HCT116 (cell line): Measurements from ENCODE around the gene GNB5. TPM values are rescaled to one million over a fixed set of nuclear protein-coding genes. Genes with fewer than 3 reads are reported as not detected.

ENCODE experiments used
- ATAC-seq: fragments of 200-7000 bp; cut with Tn5 transposase; 2 replicates; pipeline ENCODE4 v1.9.1; 2020; ENCODE audit warnings: mild to moderate bottlenecking, moderate library complexity
- BruUV-seq: library from RNA; stranded (reverse); fragments of 400-500 nt; replicated peaks from 2 replicates; lab custom pipeline; 2021; lab: Mats Ljungman, UMichigan
- CTCF ChIA-PET: fragments of 300-600 bp; sonication (Branson Sonifier 250); formaldehyde crosslinking; loops from one replicate; lab custom pipeline; 2021; ENCODE audit warnings: antibody characterized with exemption; lab: Charles Lee
- POLR2A ChIA-PET: fragments of 300-600, 350-600 bp; sonication (Branson Sonifier 250); formaldehyde crosslinking; loops from one replicate; lab custom pipeline; 2021; ENCODE audit warnings: antibody characterized with exemption; lab: Charles Lee
- RAD21 ChIA-PET, 2 experiments: fragments of 300-600 bp; sonication (Branson Sonifier 250); formaldehyde crosslinking; loops; one replicate each; lab custom pipeline; 2023; ENCODE audit warnings: low total read pairs in 2 of 2; ENCODE audit not compliant: uncharacterized antibody in 2 of 2, unreplicated experiment in 2 of 2, low non-redundant PET in 1 of 2; lab: Charles Lee
- DNase-seq: peaks from one replicate; pipeline ENCODE4 v3.0.0-alpha.2; 2010; ENCODE audit warnings: low read depth, low spot score
- H2AFZ ChIP-seq: fragments of 200-600 bp; shearing (Covaris generic), sonication (generic); 2 replicates; pipeline ENCODE4 v1.6.1; 2017; ENCODE audit warnings: low read depth, mixed run types, mixed read lengths, antibody characterized with exemption, low read length; ENCODE audit not compliant: poor library complexity, severe bottlenecking
- H3K27ac ChIP-seq: 2 replicates; pipeline ENCODE4 v1.5.1; 2012; ENCODE audit warnings: low read depth, low read length
- H3K27me3 ChIP-seq: fragments of 200-600 bp; sonication (generic); 2 replicates; pipeline ENCODE4 v1.6.1; 2016; ENCODE audit warnings: mixed run types, low read length, mixed read lengths; ENCODE audit not compliant: insufficient read depth
- H3K36me3 ChIP-seq, 2 experiments: fragments of 200-500 bp in 1 of 2; fragments of 200-600 bp in 1 of 2; sonication (Bioruptor generic) in 1 of 2; sonication (generic) in 1 of 2; 2 replicates each; pipeline versions ENCODE4 v1.5.1 to v1.6.1; 2014 to 2016; ENCODE audit warnings: low read length in 2 of 2, inconsistent platforms in 1 of 2, mixed read lengths in 1 of 2, mixed run types in 1 of 2; ENCODE audit not compliant: insufficient read depth in 2 of 2, control insufficient read depth in 1 of 2
- H3K4me1 ChIP-seq, 2 experiments: fragments of 200-600 bp in 1 of 2; sonication (generic) in 1 of 2; 2 replicates each; pipeline versions ENCODE4 v1.5.1 to v1.6.1; 2012 to 2017; ENCODE audit warnings: low read length in 2 of 2, inconsistent platforms in 1 of 2, mild to moderate bottlenecking in 1 of 2, mixed read lengths in 1 of 2, mixed run types in 1 of 2, moderate library complexity in 1 of 2; ENCODE audit not compliant: insufficient read depth in 2 of 2, control insufficient read depth in 1 of 2
- H3K4me2 ChIP-seq: fragments of 200-600 bp; sonication (generic); 2 replicates; pipeline ENCODE4 v1.6.1; 2017; ENCODE audit warnings: mixed run types, low read length, mixed read lengths
- H3K4me3 ChIP-seq, 2 experiments: fragments of 200-600 bp in 1 of 2; sonication (generic) in 1 of 2; replicated peaks in 1 of 2; 2 replicates each; pipeline ENCODE4 v1.5.1; 2011 to 2016; ENCODE audit warnings: low read length in 2 of 2, control low read depth in 1 of 2, low read depth in 1 of 2, mild to moderate bottlenecking in 1 of 2, mixed read lengths in 1 of 2, mixed run types in 1 of 2
- H3K79me2 ChIP-seq: fragments of 200-600 bp; sonication (generic); 2 replicates; pipeline ENCODE4 v1.6.1; 2017; ENCODE audit warnings: mild to moderate bottlenecking, mixed run types, low read length, moderate library complexity, mixed read lengths; ENCODE audit not compliant: insufficient read depth
- H3K9ac ChIP-seq: fragments of 200-600 bp; sonication (generic); 2 replicates; pipeline ENCODE4 v1.6.1; 2016; ENCODE audit warnings: low read length, mixed read lengths
- H3K9me2 ChIP-seq: fragments of 200-600 bp; sonication (generic), shearing (Covaris generic); 2 replicates; pipeline ENCODE4 v1.6.1; 2017; ENCODE audit warnings: mixed run types, mild to moderate bottlenecking, moderate library complexity; ENCODE audit not compliant: insufficient read depth
- H3K9me3 ChIP-seq, 2 experiments: fragments of 200-500 bp in 1 of 2; fragments of 200-600 bp in 1 of 2; sonication (Bioruptor generic) in 1 of 2; sonication (generic) in 1 of 2; 2 replicates each; pipeline ENCODE4 v1.6.1; 2014 to 2017; ENCODE audit warnings: low read length in 2 of 2, mixed read lengths in 2 of 2, inconsistent platforms in 1 of 2, low read depth in 1 of 2, mild to moderate bottlenecking in 1 of 2, mixed run types in 1 of 2, moderate library complexity in 1 of 2; ENCODE audit not compliant: control insufficient read depth in 1 of 2, insufficient read depth in 1 of 2
- H4K20me1 ChIP-seq: fragments of 200-600 bp; sonication (generic), shearing (Covaris generic); 2 replicates; pipeline ENCODE4 v1.6.1; 2017; ENCODE audit warnings: mixed run types, mild to moderate bottlenecking, moderate library complexity; ENCODE audit not compliant: insufficient read depth
- CTCF ChIP-seq, 3 experiments: fragments of 200-600 bp in 1 of 3; sonication (generic) in 1 of 3; IDR thresholded peaks in 2 of 3; conservative IDR thresholded peaks in 1 of 3; 2 replicates each; pipeline ENCODE4 v1.5.1; 2012 to 2017; ENCODE audit warnings: low read depth in 2 of 3, low read length in 2 of 3, antibody characterized with exemption in 1 of 3, borderline replicate concordance in 1 of 3, control low read depth in 1 of 3, mild to moderate bottlenecking in 1 of 3, mixed read lengths in 1 of 3, mixed run types in 1 of 3, moderate library complexity in 1 of 3; ENCODE audit not compliant: insufficient read depth in 1 of 3
- EGR1 ChIP-seq: IDR thresholded peaks from 2 replicates; pipeline ENCODE4 v1.6.1; 2012; ENCODE audit warnings: low read depth
- ELF1 ChIP-seq: IDR thresholded peaks from 2 replicates; pipeline ENCODE4 v1.6.1; 2012; ENCODE audit warnings: low read depth, borderline replicate concordance
- EZH2 ChIP-seq: fragments of 200-600 bp; sonication (generic); IDR thresholded peaks from 2 replicates; pipeline ENCODE4 v1.6.1; 2017; ENCODE audit warnings: antibody characterized with exemption, mixed run types
- EZH2phosphoT487 ChIP-seq: fragments of 200-600 bp; IDR thresholded peaks from 2 replicates; pipeline ENCODE4 v1.6.1; 2018; ENCODE audit warnings: antibody characterized with exemption, borderline replicate concordance
- JUND ChIP-seq: IDR thresholded peaks from 2 replicates; pipeline ENCODE4 v1.6.1; 2012
- MAX ChIP-seq: IDR thresholded peaks from 2 replicates; pipeline ENCODE4 v1.6.1; 2012
- POLR2A ChIP-seq: IDR thresholded peaks from 2 replicates; pipeline ENCODE4 v1.7.0; 2011; ENCODE audit warnings: borderline replicate concordance; ENCODE audit not compliant: insufficient read depth, insufficient read length; ENCODE audit errors: extremely low read depth
- RAD21 ChIP-seq: IDR thresholded peaks from 2 replicates; pipeline ENCODE4 v1.6.1; 2012; ENCODE audit warnings: low read depth, mild to moderate bottlenecking
- REST ChIP-seq: IDR thresholded peaks from 2 replicates; pipeline ENCODE4 v1.6.1; 2012; ENCODE audit warnings: low read depth
- SIN3A ChIP-seq: IDR thresholded peaks from 2 replicates; pipeline ENCODE4 v1.6.1; 2012; ENCODE audit warnings: low read depth
- SP1 ChIP-seq: IDR thresholded peaks from 2 replicates; pipeline ENCODE4 v1.6.1; 2012; ENCODE audit warnings: low read depth
- SRF ChIP-seq: IDR thresholded peaks from 2 replicates; pipeline ENCODE4 v1.6.1; 2012; ENCODE audit warnings: low read depth
- TCF7L2 ChIP-seq: IDR thresholded peaks from 2 replicates; pipeline ENCODE4 v1.7.0; 2011; ENCODE audit warnings: borderline replicate concordance, inconsistent platforms; ENCODE audit not compliant: insufficient read depth, insufficient read length; ENCODE audit errors: extremely low read depth
- ZNF274 ChIP-seq: fragments of 200-500 bp; sonication (Bioruptor generic); IDR thresholded peaks from 2 replicates; pipeline ENCODE4 v1.6.1; 2014; ENCODE audit warnings: mild to moderate bottlenecking, low read depth, low read length, inconsistent platforms
- intact Hi-C: fragments of 100-400 bp; cut with micrococcal nuclease; formaldehyde crosslinking; loops from 2 replicates; pipeline ENCODE4 v1.10.0; 2022
- total RNA-seq: library from RNA; stranded (reverse); gene quantifications from one replicate; pipeline ENCODE4 v1.2.1, GENCODE V29; 2021; ENCODE audit not compliant: unreplicated experiment

GNB5 gene
- total RNA-seq, 1 experiment from 2014 or later = 27.6 TPM

- no peak for TF ChIP-seq EZH2
- TF ChIP-seq, all 23 proteins: peak for 0
- intact Hi-C loops = no loop called here
- ChIA-PET RAD21 (no interaction called here), CTCF (no interaction called here), POLR2A (no interaction called here)
- Histone ChIP-seq H3K27ac (no peak overlapping the region), H3K4me2 (no peak overlapping the region), H3K9ac (no peak overlapping the region), H3K4me3 (no peak overlapping the region), H4K20me1 (no peaks in the 10 kb centered on the region), H3K79me2 (no peaks in the 10 kb centered on the region), H3K27me3 (no peaks in the 10 kb centered on the region), H3K4me1 (peaks cover 0 to 8% of the 10 kb centered on the region in 2 experiments; a peak in 1 of 4 replicates), H2AFZ (no peak overlapping the region), H3K9me3 (no peaks in the 10 kb centered on the region), H3K9me2 (no peaks in the 10 kb centered on the region), H3K36me3 (no peaks in the 10 kb centered on the region)
- no TSS peak for BruUV-seq
- ATAC-seq (no peak), DNase-seq (no peak)
Measured at GRCh38 chr15:52120488-52120887, 70.7 kb downstream of the GNB5 start.

GRCh38 chr15:52118969-52119749 is 72.0 kb downstream of the GNB5 start:
- H3K9me2 ChIP-seq = no peaks in the 10 kb centered on the region
- H3K9ac ChIP-seq = no peak overlapping the region
- no peak overlapping the region for H2AFZ ChIP-seq
- H3K9me3 ChIP-seq = no peaks in the 10 kb centered on the region
- DNase-seq = no peak
- no TSS peak for BruUV-seq
- no peak overlapping the region for H3K27ac ChIP-seq
- no peaks in the 10 kb centered on the region for H4K20me1 ChIP-seq
- H3K27me3 ChIP-seq = no peaks in the 10 kb centered on the region
- RAD21 ChIA-PET = no interaction called here
- ATAC-seq = peak; percentile 67
- no peak overlapping the region for H3K4me3 ChIP-seq
- peaks cover 0 to under 1% of the 10 kb centered on the region in 2 experiments; a peak in 1 of 4 replicates for H3K4me1 ChIP-seq
- intact Hi-C loops = no loop called here
- no peak overlapping the region for H3K4me2 ChIP-seq
- CTCF ChIA-PET = no interaction called here
- H3K36me3 ChIP-seq = no peaks in the 10 kb centered on the region
- POLR2A ChIA-PET = interaction anchor here (0.6 kb wide), 1 partner anchor 10 kb away, joined by 3 read pairs; no protein-coding TSS in a partner anchor
- no peaks in the 10 kb centered on the region for H3K79me2 ChIP-seq
- TF ChIP-seq SP1 = no peak
- no peak for TF ChIP-seq EZH2phosphoT487
- no peak for TF ChIP-seq MAX
- no peak for TF ChIP-seq SIN3A
- TF ChIP-seq SRF = no peak
- TF ChIP-seq TCF7L2 = no peak
- no peak for TF ChIP-seq POLR2A
- no peak for TF ChIP-seq RAD21
- no peak for TF ChIP-seq REST
- no peak for TF ChIP-seq CTCF (IDR thresholded peaks at IDR 0.05 in 2 of 3, conservative IDR thresholded peaks at IDR 0.05 in 1 of 3; ENCODE audit: borderline replicate concordance in 1 of 3, insufficient read depth in 1 of 3, low read depth in 2 of 3, low read length in 2 of 3)
- no peak for TF ChIP-seq ELF1
- no peak for TF ChIP-seq EGR1
- TF ChIP-seq JUND = no peak
- TF ChIP-seq EZH2 = no peak
- TF ChIP-seq ZNF274 = no peak
